ENCODE data around the gene HEG1. TPM values are rescaled to one million over a fixed set of nuclear protein-coding genes. Genes with fewer than 3 reads are reported as not detected.
A peak's percentile ranks its signal among the peaks of the same experiment; 100 is the strongest.

HEG1 gene
- total and polyA plus RNA-seq, 2 of the 4 experiments (the other 2 are of a cell fraction), result 25.6 to 43.4 TPM

DNA sequence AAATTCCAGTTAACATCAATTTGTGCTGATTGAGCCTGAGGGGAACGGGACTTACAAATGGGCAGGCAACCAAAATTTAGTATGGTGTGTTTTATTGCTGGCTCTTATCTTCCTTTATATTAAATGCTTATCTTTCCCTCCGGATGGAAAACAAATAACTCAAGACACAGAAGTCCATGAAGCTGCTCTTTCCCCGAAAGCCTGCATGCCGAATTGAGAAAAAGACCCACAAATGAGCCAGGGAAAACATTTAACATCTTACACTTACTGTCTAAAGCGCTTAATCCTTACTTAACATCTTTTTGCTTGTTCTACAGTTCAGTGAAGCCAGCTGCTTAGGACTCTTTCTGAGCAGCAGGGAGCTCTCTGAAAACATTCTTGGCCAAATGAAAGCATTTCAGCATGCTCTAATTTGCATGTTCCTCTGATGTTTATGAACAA is 49.5 kb downstream of the HEG1 start:
- CTCF ChIA-PET, result interaction anchor here (0.8 kb wide), 1 partner anchor 11 kb away, joined by 3 read pairs; no protein-coding TSS in a partner anchor
- no peak overlapping the region for H3K56ac ChIP-seq (ENCODE audit: extremely low read depth, insufficient read depth, low read length)
- H4K91ac ChIP-seq (ENCODE audit: insufficient read depth, low read depth, low read length), result no peak overlapping the region
- peaks cover 72% of the 10 kb centered on the region for H3K36me3 ChIP-seq (ENCODE audit: control insufficient read depth, insufficient read depth, low read length)
- H2BK5ac ChIP-seq (ENCODE audit: low read depth, low read length, poor library complexity, severe bottlenecking), result no peak overlapping the region
- no peak overlapping the region for H2AFZ ChIP-seq (replicated peaks; ENCODE audit: low read length, poor library complexity)
- no peak overlapping the region for H3K4me2 ChIP-seq (ENCODE audit: low read depth, low read length)
- peaks cover 12% of the 10 kb centered on the region for H3K4me1 ChIP-seq (ENCODE audit: control insufficient read depth, insufficient read depth, low read length)
- dilution Hi-C loops (cut with HindIII; ENCODE audit: low sequenced_read_pairs, unreplicated experiment) (no loop called here), in situ Hi-C loops (cut with MboI; ENCODE audit: low sequenced_read_pairs) (no loop called here), intact Hi-C loops (cut with micrococcal nuclease) (no loop called here)
- peaks cover 33% of the 10 kb centered on the region for H3K9me1 ChIP-seq (ENCODE audit: insufficient read depth, low read length)
- H2BK15ac ChIP-seq (ENCODE audit: low read depth, low read length), result no peak overlapping the region
- H3K4me3 ChIP-seq (ENCODE audit: insufficient read depth, low read depth, low read length), result no peak overlapping the region
- TF ChIP-seq, protein P1, sequence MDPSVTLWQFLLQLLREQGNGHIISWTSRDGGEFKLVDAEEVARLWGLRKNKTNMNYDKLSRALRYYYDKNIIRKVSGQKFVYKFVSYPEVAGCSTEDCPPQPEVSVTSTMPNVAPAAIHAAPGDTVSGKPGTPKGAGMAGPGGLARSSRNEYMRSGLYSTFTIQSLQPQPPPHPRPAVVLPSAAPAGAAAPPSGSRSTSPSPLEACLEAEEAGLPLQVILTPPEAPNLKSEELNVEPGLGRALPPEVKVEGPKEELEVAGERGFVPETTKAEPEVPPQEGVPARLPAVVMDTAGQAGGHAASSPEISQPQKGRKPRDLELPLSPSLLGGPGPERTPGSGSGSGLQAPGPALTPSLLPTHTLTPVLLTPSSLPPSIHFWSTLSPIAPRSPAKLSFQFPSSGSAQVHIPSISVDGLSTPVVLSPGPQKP (IDR thresholded peaks at IDR 0.05; ENCODE audit: borderline replicate concordance, low read depth, low read length), result no peak
- TF ChIP-seq MAZ (IDR thresholded peaks at IDR 0.05; ENCODE audit: borderline replicate concordance, low read depth, low read length) (no peak), FOS (IDR thresholded peaks at IDR 0.05; ENCODE audit: low read depth, low read length) (no peak), CEBPB (IDR thresholded peaks at IDR 0.05; ENCODE audit: low read depth, low read length) (no peak), RAD21 (IDR thresholded peaks at IDR 0.05; ENCODE audit: low read length) (no peak), NFE2L2 (IDR thresholded peaks at IDR 0.05; ENCODE audit: low read depth, low read length) (no peak), RFX5 (IDR thresholded peaks at IDR 0.05; ENCODE audit: low read depth, low read length) (no peak), BHLHE40 (IDR thresholded peaks at IDR 0.05; ENCODE audit: low read depth, low read length) (no peak), SMC3 (IDR thresholded peaks at IDR 0.05; ENCODE audit: low read depth, low read length) (no peak), MXI1 (IDR thresholded peaks at IDR 0.05; ENCODE audit: borderline replicate concordance, low read depth, low read length) (no peak), CHD1 (IDR thresholded peaks at IDR 0.05; ENCODE audit: low read depth, low read length) (no peak), RCOR1 (IDR thresholded peaks at IDR 0.05; ENCODE audit: insufficient replicate concordance, low read length) (no peak)
- TF ChIP-seq, protein P2, sequence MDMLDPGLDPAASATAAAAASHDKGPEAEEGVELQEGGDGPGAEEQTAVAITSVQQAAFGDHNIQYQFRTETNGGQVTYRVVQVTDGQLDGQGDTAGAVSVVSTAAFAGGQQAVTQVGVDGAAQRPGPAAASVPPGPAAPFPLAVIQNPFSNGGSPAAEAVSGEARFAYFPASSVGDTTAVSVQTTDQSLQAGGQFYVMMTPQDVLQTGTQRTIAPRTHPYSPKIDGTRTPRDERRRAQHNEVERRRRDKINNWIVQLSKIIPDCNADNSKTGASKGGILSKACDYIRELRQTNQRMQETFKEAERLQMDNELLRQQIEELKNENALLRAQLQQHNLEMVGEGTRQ (IDR thresholded peaks at IDR 0.05; ENCODE audit: low read depth, low read length), result no peak
- TF ChIP-seq, protein P3, sequence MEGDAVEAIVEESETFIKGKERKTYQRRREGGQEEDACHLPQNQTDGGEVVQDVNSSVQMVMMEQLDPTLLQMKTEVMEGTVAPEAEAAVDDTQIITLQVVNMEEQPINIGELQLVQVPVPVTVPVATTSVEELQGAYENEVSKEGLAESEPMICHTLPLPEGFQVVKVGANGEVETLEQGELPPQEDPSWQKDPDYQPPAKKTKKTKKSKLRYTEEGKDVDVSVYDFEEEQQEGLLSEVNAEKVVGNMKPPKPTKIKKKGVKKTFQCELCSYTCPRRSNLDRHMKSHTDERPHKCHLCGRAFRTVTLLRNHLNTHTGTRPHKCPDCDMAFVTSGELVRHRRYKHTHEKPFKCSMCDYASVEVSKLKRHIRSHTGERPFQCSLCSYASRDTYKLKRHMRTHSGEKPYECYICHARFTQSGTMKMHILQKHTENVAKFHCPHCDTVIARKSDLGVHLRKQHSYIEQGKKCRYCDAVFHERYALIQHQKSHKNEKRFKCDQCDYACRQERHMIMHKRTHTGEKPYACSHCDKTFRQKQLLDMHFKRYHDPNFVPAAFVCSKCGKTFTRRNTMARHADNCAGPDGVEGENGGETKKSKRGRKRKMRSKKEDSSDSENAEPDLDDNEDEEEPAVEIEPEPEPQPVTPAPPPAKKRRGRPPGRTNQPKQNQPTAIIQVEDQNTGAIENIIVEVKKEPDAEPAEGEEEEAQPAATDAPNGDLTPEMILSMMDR (conservative IDR thresholded peaks at IDR 0.05; ENCODE audit: low read depth, low read length), result no peak
- no peak overlapping the region for H3K27ac ChIP-seq (ENCODE audit: insufficient read depth, low read length)
- H2AK9ac ChIP-seq (replicated peaks; ENCODE audit: low read depth, low read length, poor library complexity), result no peak overlapping the region
- H3K27me3 ChIP-seq (ENCODE audit: control insufficient read depth, insufficient read depth, low read length), result no peaks in the 10 kb centered on the region
- no peak for DNase-seq
- H2AK5ac ChIP-seq (ENCODE audit: low read depth, low read length), result no peak overlapping the region
- POLR2A ChIA-PET (ENCODE audit: unreplicated experiment), result no interaction called here
- no peak overlapping the region for H2BK120ac ChIP-seq (ENCODE audit: low read depth, low read length)
- H3K18ac ChIP-seq (ENCODE audit: low read depth, low read length), result no peak overlapping the region
- peaks cover 14% of the 10 kb centered on the region; the same call in 1 of the 2 replicates for H4K20me1 ChIP-seq (ENCODE audit: insufficient read depth, low read length)
- H3K4ac ChIP-seq (ENCODE audit: low read depth, low read length), result no peak overlapping the region
- no peak overlapping the region; the same call in 1 of the 2 replicates for H3K14ac ChIP-seq (replicated peaks; ENCODE audit: low read depth, low read length)
- peaks cover 28 to 51% of the 10 kb centered on the region in 2 experiments for H3K79me1 ChIP-seq (ENCODE audit: low read depth in 1 of 2, low read length in 2 of 2)
- no peak overlapping the region for H2BK20ac ChIP-seq (ENCODE audit: low read depth, low read length)
- H3K9ac ChIP-seq (ENCODE audit: low read depth, low read length), result no peak overlapping the region
- 100% methylated on average over 1 of the region's 5 CpGs; no CpG with 5 or more reads in 1 of the 2 experiments for WGBS, 2 experiments (ENCODE audit: extremely low coverage in 2 of 2, insufficient read length in 1 of 2)
- no peak overlapping the region for H3K23ac ChIP-seq (ENCODE audit: low read depth, low read length)
- no peak for ATAC-seq (ENCODE audit: low read depth)
- BruUV-seq (replicated peaks), result no TSS peak
- 0 out of 4 replicates have a peak overlapping the region, but pooled peaks of 1 of the 2 experiments have one; percentile 3 for H4K8ac ChIP-seq (ENCODE audit: low read depth in 2 of 2, low read length in 2 of 2)
- no peak overlapping the region for H4K5ac ChIP-seq (ENCODE audit: low read depth, low read length)
- H3K9me3 ChIP-seq (ENCODE audit: control insufficient read depth, insufficient read depth, low read length), result no peaks in the 10 kb centered on the region
